ENCODE results near the gene ACTL6B.
A peak's percentile ranks its signal among the peaks of the same experiment; 100 is the strongest.

The ACTL6B gene

DNA sequence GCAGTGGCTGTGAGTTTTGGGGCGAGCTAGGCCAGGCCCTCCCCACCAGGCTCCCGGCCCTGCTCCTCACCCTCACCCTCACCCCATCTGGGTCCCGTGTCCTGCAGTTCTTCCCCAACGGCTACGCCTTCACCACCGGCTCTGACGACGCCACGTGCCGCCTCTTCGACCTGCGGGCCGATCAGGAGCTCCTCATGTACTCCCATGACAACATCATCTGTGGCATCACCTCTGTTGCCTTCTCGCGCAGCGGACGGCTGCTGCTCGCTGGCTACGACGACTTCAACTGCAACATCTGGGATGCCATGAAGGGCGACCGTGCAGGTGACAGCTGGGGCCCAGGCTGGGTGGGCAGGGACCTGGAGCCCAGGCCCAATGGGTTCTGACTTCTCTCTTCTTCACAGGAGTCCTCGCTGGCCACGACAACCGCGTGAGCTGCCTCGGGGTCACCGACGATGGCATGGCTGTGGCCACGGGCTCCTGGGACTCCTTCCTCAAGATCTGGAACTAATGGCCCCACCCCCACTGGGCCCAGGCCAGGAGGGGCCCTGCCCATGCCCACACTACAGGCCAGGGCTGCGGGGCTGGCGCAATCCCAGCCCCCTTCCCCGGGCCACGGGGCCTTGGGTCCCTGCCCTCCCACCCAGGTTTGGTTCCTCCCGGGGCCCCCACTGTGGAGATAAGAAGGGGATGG lies 22.2 kb upstream of the ACTL6B start:
- no peak for DNase-seq (ENCODE audit: low read depth)
- TF ChIP-seq, protein P1, sequence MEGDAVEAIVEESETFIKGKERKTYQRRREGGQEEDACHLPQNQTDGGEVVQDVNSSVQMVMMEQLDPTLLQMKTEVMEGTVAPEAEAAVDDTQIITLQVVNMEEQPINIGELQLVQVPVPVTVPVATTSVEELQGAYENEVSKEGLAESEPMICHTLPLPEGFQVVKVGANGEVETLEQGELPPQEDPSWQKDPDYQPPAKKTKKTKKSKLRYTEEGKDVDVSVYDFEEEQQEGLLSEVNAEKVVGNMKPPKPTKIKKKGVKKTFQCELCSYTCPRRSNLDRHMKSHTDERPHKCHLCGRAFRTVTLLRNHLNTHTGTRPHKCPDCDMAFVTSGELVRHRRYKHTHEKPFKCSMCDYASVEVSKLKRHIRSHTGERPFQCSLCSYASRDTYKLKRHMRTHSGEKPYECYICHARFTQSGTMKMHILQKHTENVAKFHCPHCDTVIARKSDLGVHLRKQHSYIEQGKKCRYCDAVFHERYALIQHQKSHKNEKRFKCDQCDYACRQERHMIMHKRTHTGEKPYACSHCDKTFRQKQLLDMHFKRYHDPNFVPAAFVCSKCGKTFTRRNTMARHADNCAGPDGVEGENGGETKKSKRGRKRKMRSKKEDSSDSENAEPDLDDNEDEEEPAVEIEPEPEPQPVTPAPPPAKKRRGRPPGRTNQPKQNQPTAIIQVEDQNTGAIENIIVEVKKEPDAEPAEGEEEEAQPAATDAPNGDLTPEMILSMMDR (IDR thresholded peaks at IDR 0.05; ENCODE audit: control insufficient read depth, extremely low read depth, insufficient read depth) = no peak
- H3K4me3 ChIP-seq (ENCODE audit: low read depth, low read length) = no peak overlapping the region

DNA sequence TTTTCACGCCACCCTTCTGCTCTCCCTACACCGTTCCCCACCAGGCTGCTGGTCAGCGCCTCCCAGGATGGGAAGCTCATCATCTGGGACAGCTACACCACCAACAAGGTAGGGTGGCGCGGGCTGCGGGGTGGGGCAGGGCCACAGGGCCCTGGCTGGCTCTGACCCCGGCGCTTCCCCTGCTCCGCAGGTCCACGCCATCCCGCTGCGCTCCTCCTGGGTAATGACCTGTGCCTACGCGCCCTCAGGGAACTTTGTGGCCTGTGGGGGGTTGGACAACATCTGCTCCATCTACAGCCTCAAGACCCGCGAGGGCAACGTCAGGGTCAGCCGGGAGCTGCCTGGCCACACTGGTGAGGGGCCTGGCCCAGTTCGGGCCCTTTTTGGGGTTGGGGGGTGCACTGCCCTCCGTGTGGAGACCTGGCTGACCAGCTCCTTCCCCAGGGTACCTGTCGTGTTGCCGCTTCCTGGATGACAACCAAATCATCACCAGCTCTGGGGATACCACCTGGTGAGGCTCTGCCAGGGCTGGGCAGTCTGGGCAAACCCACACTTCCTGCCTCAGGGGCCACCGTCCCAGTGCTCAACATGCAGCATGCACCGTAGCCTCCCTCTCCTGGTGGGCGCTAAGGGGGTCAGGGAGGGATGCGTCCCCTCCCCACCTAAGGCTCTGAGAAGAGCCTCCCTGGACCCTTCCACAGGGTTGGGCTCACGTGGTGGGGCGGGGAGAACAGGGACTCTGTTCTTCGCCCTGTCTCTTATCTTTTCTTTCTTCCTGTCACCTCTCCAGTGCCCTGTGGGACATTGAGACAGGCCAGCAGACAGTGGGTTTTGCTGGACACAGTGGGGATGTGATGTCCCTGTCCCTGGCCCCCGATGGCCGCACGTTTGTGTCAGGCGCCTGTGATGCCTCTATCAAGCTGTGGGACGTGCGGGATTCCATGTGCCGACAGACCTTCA lies 21.3 kb upstream of the ACTL6B start:
- TF ChIP-seq, protein P1 (IDR thresholded peaks at IDR 0.05; ENCODE audit: control insufficient read depth, extremely low read depth, insufficient read depth) = no peak
- no peak for DNase-seq (ENCODE audit: low read depth)
- no peak overlapping the region for H3K4me3 ChIP-seq (ENCODE audit: low read depth, low read length)

DNA sequence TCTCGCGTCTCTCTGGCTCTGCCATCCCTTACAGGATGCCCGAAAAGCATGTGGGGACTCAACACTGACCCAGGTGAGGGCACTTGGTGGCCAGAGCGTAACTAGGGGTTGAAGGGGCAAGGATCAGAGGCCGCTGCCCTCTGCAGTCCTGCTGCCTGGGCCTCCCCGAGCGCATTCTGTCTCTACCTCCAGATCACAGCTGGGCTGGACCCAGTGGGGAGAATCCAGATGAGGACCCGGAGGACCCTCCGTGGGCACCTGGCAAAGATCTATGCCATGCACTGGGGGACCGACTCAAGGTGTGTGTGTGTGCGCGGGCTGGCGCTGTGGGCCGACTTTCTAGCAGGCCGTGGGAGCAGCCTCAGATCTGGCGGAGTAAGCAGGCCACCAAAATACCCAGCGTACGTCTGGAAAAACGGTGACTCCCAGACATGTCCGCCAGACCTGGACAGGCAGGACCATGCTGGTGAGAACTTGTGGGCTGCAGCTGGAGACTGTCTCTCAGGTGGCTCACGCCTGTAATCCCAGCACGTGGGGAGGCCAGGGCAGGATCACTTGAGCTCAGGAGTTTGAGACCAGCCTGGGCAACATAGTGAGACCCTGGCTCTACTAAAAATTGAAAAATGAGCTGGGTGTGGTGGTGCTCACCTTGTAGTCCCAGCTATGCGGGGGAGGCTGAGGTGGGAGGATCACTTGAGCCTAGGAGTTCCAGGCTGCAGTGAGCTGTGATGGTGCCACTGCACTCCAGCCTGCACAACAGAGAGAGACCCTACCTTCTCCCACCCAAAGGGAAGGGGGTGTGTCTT lies 20.5 kb upstream of the ACTL6B start:
- H3K4me3 ChIP-seq (ENCODE audit: low read depth, low read length) = peak overlapping the region; percentile 94
- no peak for DNase-seq (ENCODE audit: low read depth)
- TF ChIP-seq, protein P1 (IDR thresholded peaks at IDR 0.05; ENCODE audit: control insufficient read depth, extremely low read depth, insufficient read depth) = no peak

DNA sequence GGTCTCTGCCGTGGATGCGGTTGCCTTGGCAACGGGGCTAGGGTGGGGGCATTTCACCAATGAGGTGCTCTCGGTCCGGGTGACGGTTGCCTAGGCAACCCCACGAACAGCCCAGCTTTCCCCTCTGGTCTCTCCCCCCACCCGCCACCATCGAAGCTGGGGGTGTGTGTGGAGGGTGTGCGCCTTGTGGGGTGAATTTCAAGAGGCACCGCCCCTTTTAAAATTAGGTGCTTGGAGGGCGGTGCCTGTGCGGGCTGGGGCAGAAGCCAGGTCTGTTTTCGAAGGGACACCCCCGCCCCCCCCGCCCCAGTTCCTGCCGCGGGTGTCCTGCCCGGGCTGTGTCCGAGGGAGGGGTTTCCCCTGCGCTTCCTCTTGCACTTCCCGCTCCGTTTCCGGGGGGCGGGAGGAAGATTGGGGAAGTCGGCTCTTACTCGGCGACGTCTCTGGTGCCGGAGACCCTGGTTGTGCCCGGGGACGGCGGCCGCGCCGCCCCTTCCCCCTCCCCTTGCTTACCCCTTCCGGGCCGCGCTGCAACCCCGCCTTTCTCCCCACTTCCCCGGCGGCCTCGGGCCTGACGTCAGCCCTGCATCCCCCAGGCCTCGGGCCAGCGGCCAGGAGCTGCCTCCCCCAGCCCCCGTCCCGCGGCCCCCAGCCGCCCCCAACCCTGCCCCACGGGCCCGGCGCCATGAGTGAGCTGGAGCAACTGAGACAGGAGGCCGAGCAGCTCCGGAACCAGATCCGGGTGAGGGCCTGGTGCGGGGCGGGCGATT lies 19.5 kb upstream of the ACTL6B start:
- TF ChIP-seq, protein P1 (IDR thresholded peaks at IDR 0.05; ENCODE audit: control insufficient read depth, extremely low read depth, insufficient read depth) = no peak
- H3K4me3 ChIP-seq (ENCODE audit: low read depth, low read length) = peak overlapping the region; percentile 94
- DNase-seq (ENCODE audit: low read depth) = peak; percentile 47

DNA sequence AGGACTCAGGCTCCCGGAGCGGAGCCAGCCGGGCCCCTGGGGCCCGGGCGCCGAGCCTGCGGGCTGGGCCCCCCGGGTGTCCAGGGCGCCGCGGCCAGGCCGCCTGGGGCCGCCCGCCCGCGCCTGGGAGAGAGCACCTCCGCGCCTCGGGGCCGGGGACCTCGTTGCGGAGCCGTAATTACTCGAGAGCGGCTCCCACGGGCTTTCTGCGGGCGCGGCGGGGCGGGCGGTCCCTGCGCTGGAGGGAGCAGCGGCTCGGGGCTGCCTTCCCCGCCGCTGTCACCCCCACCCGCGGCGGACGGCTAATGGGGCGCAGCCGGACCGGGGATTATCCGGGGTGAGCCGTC lies 18.8 kb upstream of the ACTL6B start:
- DNase-seq (ENCODE audit: low read depth) = no peak
- TF ChIP-seq, protein P1 (IDR thresholded peaks at IDR 0.05; ENCODE audit: control insufficient read depth, extremely low read depth, insufficient read depth) = no peak

More for the DNA sequence above, 18.8 kb upstream of the ACTL6B start:
- peak overlapping the region; percentile 94 for H3K4me3 ChIP-seq (ENCODE audit: low read depth, low read length)
